ENCODE data around the gene CACNA1D.

GRCh38 chr3:53464424-53464823 is 30.0 kb upstream of the CACNA1D start:
- no peak for TF ChIP-seq CTCF (IDR thresholded peaks at IDR 0.05)
- no peak for TF ChIP-seq POLR2A (IDR thresholded peaks at IDR 0.05)
